Smooth muscle cell of the brain vasculature (primary cell): Measurements from ENCODE around the gene SDCCAG8.
A peak's percentile ranks its signal among the peaks of the same experiment; 100 is the strongest.

Experiments
- DNase-seq: peaks from one replicate; pipeline ENCODE4 v3.0.0-alpha.2; 2012; ENCODE audit warnings: low read depth, low spot score

The SDCCAG8 gene

DNA sequence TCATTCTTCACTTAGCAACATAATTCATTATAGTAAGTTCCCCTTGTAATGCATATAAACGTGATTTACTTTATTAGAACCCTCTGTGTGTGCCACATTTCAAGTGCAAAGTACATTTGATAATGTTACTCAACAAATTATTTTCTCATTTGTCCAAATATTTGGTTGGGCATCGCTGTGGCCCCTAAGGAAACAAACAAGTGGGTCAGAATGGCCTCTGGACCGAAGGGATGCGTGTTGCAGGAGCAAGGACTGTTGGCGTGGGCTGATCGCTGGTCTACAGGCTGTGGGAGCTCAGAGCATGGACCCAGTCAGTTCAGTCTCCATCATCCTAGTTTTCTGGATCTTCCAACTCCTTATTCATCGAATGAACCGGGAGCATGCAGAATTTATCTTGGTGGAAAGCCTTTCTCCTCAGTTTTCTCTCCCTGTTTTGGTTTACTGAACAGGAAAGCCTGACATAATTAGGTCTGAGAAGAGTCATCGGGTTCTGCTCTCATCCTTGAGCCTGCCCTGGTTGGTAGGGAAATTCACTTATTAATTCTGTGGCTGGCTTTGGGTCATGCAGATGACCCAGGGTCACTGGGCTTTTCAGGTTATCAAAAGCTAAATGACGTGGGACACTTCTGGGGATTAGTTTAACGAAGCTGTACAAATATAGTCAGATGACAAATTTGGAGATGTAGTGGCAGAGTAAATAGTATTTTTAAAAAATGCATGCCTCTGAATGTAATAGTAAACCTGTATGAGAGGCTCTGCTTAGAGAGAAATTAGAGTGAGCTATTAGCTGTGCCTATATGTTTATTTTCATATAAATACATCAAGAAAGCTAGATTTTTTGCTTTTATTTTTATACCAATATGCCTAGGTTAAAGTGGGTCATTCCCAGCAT, 200.2 kb downstream of the SDCCAG8 start:
- no peak for DNase-seq

DNA sequence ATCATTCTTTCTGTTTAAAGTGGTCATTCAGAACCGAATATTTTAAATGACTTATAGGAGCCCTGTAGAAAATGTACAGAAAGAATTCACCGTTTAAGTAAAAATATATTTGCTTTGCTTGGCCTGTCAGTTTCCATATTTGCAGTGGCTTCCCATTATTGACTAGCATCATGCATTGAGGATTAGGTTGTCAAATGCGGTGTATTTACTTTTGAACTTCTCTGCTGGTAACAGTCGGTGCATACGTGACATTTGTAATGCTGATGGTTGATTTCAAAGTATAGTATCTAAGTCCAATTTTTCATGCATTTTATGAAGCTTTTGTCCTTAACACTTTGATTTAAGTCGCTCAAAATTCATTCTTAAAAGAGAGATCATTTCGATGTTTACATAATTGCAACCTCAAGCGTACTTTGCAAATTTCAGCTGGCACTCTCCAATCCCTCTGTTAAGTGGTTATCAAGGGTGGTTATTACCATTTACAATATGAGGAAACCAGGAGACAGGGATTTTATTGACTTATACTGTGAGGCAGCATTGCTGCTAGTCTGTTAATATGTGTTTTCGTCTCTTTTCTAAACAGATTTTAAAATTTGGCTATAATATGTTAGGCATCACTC, 201.6 kb downstream of the SDCCAG8 start:
- no peak for DNase-seq

DNA sequence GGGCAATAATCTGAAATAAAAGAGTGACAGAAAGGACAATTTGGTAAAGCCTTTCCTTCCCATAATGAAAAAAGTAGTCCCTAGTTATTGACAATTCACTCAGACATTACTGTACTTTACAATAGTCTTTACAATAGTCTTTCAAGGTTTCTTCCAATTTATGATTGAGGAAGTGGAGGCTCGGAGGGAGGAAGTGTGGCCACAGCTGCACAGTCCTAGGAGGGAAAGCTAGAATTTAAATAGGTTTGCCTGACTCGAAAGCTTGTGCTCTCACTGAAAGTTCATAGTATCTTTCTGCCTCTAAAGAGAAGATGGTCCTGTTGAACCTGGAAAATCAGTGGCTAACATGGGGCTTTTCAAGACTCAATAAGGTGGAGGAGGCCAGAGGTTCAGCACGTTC, 203.2 kb downstream of the SDCCAG8 start:
- no peak for DNase-seq

DNA sequence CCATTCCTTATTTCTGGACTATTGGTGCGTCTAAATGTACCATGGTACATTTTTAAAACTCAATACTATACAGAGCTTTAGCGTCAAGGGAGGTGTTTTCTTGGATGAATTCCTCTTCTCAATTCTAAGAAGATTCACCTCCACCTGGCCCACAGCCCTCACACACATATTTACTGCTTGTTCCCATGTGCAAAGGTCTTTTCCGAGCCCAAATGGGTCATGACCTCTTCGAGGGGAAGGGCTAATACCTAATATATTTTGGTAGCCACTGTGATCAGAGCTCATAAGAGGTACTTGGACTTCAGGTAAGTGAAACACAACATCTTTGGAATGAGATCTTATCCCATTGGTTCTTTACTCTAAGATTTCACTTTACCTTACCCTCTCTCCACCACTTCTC, 205.9 kb downstream of the SDCCAG8 start:
- no peak for DNase-seq

DNA sequence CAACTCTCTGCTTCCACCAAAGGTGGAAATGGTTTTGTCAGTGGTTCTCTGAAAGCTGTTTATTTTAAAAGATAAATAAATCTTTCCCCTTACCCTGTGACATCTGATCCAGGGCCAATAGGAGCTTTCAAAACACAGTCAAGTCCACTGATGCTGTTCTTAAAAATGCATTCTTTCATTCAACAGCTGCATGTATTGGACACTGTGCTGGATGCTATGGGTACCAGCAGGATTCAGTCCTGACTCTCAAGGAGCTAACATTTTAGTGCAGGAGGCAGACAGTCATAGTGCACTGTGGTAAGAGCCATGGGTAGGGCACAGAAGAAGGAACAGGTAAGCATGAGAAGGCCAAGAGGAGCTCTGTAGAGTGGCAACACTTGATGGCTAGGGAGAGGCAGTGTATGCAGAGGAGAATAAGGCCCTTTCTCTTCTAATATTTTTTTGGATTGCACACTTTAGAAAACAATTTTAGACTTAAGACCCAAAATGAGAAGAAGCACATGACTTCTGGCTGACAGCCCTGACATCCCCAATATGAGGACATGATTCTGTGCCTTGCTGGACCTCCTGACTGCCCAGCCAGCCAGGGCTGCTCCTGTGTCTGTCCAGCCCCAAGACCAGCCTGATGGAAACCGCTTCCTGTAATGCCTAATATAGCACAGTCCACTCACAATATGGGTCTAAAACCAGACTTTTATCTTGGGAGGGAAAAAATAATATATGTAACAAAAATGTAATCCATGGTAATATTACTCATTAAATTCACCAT, 207.3 kb downstream of the SDCCAG8 start:
- no peak for DNase-seq

DNA sequence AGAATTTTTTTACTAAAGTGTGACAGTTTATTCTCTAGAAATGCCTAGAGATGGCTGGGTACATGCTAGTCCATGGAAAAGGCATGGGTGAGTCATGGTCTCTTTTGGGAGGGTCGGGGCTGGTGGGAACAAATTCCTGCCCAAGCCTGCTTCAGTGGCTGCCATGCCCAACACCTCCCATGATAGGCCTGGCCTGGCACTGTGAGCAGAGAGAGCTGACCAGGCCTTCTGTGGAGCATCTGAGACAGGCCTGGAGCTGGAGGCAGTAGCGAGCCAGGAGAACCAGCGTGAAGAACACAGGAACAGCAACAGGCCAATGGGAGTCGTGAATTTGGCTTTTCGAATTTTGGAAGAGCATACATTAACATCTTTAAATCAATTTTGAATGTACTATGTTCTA, 209.2 kb downstream of the SDCCAG8 start:
- DNase-seq = no peak

DNA sequence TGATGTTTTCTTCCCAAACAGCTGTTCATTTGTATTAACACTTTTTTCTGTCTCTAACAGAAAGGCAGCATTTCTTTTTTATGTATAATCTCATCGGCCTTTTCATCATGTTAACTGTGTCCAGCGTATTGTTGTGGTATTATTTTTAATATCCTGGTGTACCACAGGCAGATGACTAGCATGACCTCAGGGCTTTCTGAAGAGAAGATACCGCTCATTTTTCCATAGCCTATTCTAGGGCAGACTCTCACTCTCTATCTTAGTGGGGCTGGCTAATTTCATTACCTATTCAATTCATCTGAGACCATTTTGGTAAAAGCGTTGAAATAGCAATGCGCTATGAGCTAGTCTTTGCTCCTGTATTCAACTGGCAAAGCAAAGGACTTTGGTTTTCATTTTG, 209.9 kb downstream of the SDCCAG8 start:
- DNase-seq = no peak

DNA sequence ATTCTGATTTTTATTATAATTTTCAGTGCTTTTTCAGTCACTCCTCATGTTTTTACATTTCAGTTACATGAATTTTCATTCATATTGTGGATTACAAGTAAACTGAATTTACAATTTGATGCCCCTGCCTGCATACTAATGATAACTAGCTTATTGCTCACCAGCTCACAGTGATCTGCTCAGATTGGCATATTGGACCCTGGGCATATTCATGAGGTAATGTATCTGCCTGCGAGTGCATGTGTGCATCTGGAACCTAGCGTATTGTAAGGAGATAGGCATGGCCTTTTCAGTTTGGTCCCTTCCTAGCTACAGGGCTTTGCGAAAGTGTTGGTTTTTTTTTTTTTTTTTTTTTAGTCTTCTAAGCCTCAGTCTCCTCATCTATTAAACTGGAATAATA, 213.7 kb downstream of the SDCCAG8 start:
- DNase-seq = no peak

DNA sequence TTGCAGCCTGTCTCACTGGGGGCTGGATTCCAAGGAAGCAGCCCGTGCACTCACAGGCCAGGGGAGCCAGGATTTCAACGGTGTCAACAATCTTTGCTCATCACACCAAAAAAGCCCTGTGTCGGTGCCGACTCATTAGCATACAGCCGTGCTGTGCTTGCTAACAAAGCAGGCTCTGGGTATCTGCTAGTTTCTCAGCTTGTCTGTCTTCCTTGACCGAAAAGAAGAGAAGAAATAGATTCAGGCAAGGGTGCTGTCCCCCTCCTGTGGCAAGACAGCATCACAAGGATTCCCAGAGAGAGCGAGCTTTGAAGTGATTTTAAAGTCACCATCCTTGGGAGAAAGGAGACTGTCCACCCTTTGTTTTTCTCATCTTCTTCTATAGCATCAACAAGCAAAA, 214.7 kb downstream of the SDCCAG8 start:
- no peak for DNase-seq

DNA sequence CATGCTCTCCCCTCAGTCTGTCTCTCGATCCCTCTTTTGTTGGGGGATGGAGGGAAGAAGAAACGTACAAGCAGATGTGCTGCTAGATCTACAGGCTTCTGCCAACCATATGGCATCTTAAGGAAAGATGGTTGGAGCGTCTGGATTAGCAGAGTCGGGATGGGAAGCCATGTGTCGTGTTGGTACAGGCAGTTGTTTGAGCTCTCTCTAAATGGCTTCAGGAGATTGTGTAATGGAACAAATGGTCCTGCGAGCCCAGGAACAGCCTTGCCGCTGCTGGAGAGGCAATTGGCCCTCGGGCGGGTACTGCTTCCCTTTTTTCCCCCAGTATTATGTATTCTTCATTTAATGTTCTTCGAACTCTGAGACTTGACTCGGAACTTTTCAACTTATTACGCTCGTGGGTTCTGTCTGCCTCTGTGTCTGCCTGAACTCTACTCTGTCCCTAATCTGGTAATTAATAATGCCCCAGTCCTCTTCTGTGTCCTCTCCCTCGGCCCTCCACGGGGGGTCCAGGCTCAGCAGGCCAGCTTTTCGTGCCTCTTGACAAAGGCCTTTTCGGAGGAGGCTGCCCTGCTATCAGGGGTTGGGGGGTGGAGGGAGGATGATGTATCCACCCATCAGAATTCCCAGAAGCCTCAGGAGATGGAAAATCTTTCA, 215.3 kb downstream of the SDCCAG8 start:
- DNase-seq = no peak

DNA sequence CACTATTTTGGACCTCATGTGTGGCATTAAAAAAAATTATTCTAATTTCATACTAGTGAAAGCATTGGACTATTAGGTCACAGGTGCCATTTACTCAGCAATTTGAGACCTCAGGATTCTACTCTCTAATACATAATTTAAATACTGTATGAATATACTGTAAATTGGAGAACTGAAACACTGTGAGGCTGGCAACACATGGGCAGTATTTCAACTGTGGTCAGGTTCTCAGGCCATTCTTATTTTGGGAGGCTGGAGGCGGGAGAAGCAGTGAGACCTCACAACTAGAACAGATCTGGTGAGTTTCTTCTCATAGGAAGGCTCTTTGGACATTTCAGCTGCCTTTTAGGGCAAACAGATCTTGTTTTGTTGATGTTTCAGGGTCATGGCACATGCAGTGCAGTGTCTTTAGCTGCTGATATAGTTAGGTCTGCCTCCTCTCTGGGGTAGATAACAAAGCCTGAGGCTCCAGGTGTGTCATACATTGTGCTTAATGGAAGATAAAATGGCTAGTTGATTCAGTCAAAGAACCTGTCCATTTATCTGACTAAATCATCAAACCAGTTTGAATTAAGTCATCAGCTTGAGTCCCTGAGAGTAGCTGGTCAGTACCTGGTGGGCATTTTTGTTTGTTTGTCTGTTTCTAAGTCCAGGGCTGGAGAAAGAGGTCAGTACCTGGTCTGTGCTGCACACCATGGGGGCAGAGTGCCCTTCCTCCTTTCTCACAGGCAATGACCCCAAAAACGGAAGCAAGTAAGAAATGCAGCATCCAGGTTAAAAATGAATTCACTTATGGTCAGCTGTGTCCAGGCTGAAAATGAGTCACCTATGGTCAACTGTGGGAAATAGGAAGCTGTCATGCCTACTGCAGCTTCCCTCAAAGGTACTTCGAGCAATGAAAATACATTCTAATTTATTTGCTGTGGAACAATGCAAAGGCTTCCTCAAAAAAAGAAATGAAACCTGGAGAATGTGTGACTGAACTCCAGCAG, 216.2 kb downstream of the SDCCAG8 start:
- no peak for DNase-seq

DNA sequence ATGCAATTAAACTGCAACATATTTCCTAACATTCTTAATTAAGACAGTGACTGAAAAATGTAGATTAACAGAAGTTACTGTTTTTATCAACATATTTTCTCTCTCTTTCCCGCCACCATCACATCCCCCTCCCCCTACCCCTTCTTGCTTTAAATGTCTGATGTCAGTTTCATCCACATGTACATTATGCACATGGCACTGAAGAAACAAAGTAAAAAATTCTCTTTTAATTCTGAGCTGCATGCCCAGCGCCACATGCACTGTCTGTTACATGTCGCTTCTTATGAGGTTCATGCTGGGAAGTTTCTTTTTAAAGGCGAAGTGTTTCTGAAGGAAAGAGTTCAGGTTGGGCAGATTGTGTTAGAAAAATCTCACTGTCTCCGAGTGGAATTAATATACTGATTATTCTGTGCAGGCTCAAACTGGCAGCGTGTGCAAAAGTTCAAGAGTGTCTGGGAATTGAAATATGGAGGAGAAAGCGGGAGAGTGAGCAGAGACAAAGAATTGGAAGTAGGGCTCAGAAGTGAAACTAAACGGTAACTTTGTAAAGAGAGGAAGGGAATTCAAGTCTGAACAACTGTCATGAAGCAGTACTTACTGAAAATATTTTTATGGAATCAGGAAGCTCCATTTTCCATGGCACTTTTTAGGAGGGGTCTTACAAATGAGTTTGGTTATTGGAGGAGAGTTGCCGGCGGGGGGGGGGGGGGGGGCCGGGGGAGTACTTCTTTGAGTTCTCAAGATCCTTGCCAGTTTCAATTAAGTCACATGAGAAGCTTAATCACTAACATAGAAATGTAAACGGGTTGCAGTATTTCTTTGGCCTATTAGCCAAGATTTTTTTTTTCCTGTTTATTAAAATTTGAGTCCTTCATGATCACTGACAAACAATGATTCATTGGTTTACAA, 217.6 kb downstream of the SDCCAG8 start:
- DNase-seq = no peak

DNA sequence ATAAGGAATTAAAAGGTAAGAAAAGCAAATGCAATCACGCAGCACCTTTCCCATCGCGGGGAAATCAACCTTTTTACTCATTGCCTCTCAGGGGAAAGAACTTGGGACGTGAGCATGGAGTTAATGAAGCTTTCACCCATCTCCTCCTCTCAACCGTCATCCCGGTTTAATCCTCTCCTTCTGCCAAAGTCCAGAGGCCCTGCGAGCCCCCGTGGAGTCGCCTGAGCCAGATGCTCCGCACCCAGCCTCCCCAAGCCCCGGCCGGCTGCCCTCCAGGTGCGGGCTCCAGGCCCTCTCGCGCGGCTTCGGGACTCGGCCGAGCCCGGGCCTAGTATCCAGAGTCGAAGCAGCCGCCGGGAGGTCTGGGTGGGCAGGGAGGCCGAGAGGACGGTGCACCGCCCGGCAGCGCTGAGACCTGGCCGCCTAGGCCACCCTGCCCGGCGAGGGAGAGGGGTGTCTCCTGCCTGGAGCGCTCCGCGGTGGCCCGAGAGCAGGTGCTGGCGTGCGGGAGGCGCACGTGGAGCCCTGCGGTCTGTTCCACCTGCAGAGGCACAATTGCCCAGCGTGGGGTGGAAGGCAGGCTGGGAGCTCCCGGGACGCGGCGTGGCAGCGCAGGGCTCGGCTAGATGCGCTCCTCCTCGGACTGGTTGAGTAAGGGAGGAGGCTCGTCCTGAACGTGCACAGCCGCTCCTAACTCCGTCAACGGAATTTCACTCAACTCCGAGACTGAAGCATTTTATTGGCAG, 218.5 kb downstream of the SDCCAG8 start:
- DNase-seq = no peak

DNA sequence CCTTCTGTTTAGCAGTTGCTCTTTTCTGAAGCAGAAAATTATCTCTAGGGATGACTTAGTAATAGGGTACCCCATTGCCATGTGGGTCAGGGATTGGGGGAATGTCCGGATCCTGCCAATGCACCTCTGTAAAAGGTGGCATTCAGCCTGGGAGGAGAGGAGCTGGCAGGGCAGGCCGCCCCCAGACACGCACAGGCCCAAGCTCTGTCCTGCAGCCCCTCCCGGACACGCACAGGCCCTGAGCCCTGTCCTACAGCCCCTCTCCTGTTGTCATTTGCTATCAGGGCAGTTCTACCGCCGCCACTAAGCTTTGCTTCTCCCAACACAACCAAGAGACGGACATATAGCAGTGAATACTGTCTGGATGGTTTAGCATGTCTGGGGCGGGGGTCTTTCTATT, 219.1 kb downstream of the SDCCAG8 start:
- no peak for DNase-seq

DNA sequence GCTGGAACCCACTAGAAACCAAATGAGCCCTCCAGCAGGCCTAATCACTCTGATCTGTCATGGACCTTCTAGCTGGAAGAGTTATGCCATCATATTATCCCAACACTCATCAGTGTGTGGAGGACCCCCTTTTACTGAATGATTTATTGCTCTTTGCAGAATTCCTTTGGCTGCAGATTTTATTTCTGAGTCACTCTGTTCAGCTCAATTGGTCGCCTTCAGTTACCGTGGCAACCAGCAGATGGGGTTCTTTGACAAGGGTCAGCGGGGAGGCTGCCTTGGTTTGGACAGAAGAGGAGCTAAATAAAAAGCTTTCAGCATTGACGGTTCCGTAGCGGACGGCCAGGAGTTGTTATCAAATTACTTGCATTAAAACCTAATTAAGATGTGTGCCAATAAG, 220.1 kb downstream of the SDCCAG8 start:
- DNase-seq = peak; percentile 20

DNA sequence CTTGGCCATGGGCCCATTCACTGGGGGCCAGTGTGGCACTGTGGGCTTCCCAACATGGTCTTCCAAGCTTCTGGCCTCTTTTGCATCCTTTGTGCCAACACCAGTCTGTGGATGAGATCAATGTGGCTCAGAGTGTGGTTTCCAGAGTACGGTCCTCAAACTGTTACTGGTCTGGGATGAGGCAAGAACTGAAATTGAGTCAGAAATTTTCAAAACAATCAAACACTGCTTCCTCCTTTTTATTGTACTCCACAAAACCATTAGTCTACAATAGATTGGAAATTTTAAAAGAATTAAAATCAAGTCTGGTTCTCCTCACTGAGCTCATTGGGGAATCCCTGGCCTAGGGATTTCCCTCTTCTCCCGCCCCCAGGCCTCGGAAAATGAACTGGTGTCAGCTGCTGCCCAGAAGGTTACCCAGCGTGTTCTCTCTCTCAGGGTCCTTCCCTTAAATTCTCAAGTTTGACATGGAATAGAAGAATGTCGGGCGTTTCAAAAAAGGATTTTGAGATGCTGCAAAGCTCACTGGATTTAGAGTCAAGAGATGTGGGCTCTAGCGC, 222.0 kb downstream of the SDCCAG8 start:
- DNase-seq = no peak

DNA sequence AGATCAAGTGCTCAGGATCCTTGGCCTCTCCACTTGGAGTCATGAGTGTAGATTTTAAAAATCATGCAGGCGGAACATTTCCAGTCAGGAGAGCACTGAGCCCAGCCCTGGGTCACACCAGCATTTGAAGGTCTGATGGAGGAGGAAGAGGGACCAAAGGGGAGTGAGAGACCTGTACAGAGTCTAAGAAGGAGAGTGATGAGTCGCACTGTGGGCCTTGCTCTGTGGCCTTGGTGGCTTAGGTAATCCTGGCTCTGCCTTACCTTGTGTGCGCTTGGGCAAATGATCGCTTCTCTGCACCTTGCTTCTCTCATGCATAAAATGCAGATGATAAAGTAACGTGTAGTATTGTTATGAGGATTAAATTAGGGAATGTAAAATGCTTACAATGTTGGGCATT, 225.3 kb downstream of the SDCCAG8 start:
- DNase-seq = no peak

DNA sequence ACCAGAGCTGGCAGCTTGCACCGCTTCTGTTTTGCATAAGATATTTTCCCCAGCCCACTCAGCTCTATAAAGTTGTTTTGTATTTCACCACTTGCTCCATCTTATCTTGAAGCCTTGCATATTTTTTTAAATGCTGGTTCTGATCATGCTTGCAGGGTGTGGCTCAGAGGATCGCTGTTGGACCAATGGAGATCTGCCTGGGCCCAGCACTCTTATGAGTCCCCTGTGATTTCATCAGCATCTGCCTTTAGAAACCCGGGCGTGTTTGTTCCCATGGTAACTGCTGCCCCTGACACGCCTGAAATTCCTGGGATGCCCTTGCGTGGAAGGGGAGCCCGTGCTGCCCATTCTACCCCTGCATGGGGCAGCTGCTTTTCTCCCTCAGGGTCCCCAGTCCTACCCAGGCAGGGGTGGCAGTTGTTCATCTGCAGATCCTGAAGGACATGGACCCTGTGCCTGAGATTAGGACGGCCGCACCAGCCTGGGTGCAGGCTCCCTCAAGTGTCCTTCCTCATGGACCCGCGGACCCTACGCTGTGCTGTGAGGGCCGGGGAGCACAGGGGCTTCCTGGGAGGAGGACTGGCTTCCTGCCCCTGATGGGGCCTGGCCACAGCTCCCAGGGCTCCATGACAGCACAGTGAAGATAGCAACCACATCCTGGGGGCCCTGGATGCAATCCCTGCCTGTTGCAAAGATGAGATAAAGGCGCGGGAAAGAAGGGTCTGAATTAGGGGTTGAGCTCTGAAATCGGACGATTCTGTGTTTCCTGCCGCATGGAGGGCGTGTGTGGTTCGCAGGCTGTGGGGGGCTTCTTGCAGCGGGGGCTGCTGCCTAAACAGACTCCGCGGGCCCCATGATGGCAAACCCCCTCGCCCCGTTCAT, 226.5 kb downstream of the SDCCAG8 start:
- no peak for DNase-seq
